Ascending aorta (tissue), 2 donors: ENCODE measurements around the gene MAGEB6. TPM values are rescaled to one million over a fixed set of nuclear protein-coding genes. Genes with fewer than 3 reads are reported as not detected.

Experiments used
- DNase-seq, 2 donors: peaks; one replicate each; pipeline ENCODE4 v3.0.0-alpha.2; 2019; ENCODE audit warnings: low spot score in 2 of 2
- H3K27ac ChIP-seq, 2 donors: fragments of 200-600 bp; sonication (generic); one replicate each; pipeline ENCODE4 v1.5.1; 2016 to 2017; ENCODE audit warnings: mild to moderate bottlenecking in 1 of 2
- H3K27me3 ChIP-seq: fragments of 200-600 bp; sonication (generic); one replicate; pipeline ENCODE4 v1.5.1; 2017
- H3K36me3 ChIP-seq, 2 donors: fragments of 200-600 bp; sonication (generic); one replicate each; pipeline ENCODE4 v1.5.1; 2016
- H3K4me1 ChIP-seq, 2 donors: fragments of 200-600 bp; sonication (generic); one replicate each; pipeline ENCODE4 v1.5.1; 2016 to 2017; ENCODE audit warnings: mild to moderate bottlenecking in 1 of 2
- H3K4me3 ChIP-seq, 2 donors: fragments of 200-600 bp; sonication (generic); one replicate each; pipeline ENCODE4 v1.5.1; 2016 to 2017; ENCODE audit warnings: mild to moderate bottlenecking in 1 of 2
- H3K9me3 ChIP-seq, 2 donors: fragments of 200-600 bp; sonication (generic); one replicate each; pipeline ENCODE4 v1.5.1; 2016
- CTCF ChIP-seq, 3 experiments: fragments of 200-600 bp in 2 of 3; fragments of 450-650 bp in 1 of 3; sonication (generic) in 2 of 3; IDR thresholded peaks; one replicate each; pipeline ENCODE4 v1.5.1; 2016 to 2019; ENCODE audit warnings: antibody characterized with exemption in 3 of 3, mild to moderate bottlenecking in 1 of 3, moderate library complexity in 1 of 3
- intact Hi-C: fragments of 100-400 bp; cut with DNase I; formaldehyde crosslinking; loops from one replicate; pipeline ENCODE4 v1.15.1; 2023
- total RNA-seq: library from RNA; depleted of rRNA; stranded (reverse); fragments of >200 nt; gene quantifications from one replicate; pipeline ENCODE4 v1.1.0, GENCODE V29; 2016

Gene MAGEB6
- total RNA-seq, 1 donor from 2014 or later, result not detected

- intact Hi-C loops, result no loop called here
- H3K4me3 ChIP-seq, result no peak within 1 kb of the TSS
- no peaks in the 10 kb centered on the region for H3K9me3 ChIP-seq
- H3K27ac ChIP-seq, result no peak within 1 kb of the TSS
- no peak for DNase-seq
- H3K27me3 ChIP-seq, result no peaks in the 10 kb centered on the region
- no peak for TF ChIP-seq CTCF (IDR thresholded peaks at IDR 0.05)
- H3K4me1 ChIP-seq, result no peaks in the 10 kb centered on the region
- no peaks in the 10 kb centered on the region for H3K36me3 ChIP-seq
Observed at GRCh38 chrX:26215869-26216268, 23.6 kb downstream of the MAGEB6 start, which contains the start of gene MAGEB5. MAGEB5 (plus strand) TSS chrX:26216169; CDS start chrX:26217302, 1,133 bp downstream.

GRCh38 chrX:26219351-26219750 is 27.1 kb downstream of the MAGEB6 start:
- no peak for TF ChIP-seq CTCF (IDR thresholded peaks at IDR 0.05)

GRCh38 chrX:26234177-26234576 is 41.9 kb downstream of the MAGEB6 start:
- no peaks in the 10 kb centered on the region for H3K4me1 ChIP-seq
- DNase-seq, result no peak
- no peaks in the 10 kb centered on the region for H3K27me3 ChIP-seq
- TF ChIP-seq CTCF (IDR thresholded peaks at IDR 0.05), result no peak
- intact Hi-C loops, result no loop called here
- H3K27ac ChIP-seq, result no peak overlapping the region
- no peaks in the 10 kb centered on the region for H3K9me3 ChIP-seq
- H3K36me3 ChIP-seq, result no peaks in the 10 kb centered on the region
- H3K4me3 ChIP-seq, result no peak overlapping the region

More at GRCh38 chrX:26219351-26219750, 27.1 kb downstream of the MAGEB6 start:
- no peaks in the 10 kb centered on the region for H3K36me3 ChIP-seq
- no peak for DNase-seq
- H3K4me1 ChIP-seq, result no peaks in the 10 kb centered on the region
- H3K27ac ChIP-seq, result no peak overlapping the region
- intact Hi-C loops, result no loop called here
- H3K4me3 ChIP-seq, result no peak overlapping the region
- H3K9me3 ChIP-seq, result no peaks in the 10 kb centered on the region
- no peaks in the 10 kb centered on the region for H3K27me3 ChIP-seq

Other genes with a start within 250 kb of the MAGEB6 start
- not detected for gene MAGEB18, start 54.1 kb upstream of the MAGEB6 start, total RNA-seq
- gene MAGEB6B, start 31.8 kb upstream of the MAGEB6 start, total RNA-seq, result not detected
- not detected for gene MAGEB5, start 23.7 kb downstream of the MAGEB6 start, total RNA-seq